GM12874 (cell line): ENCODE results near the gene GDPD4.

Source experiments
- CTCF ChIP-seq: IDR thresholded peaks from 2 replicates; pipeline ENCODE4 v1.5.1; 2011; ENCODE audit warnings: low read depth, mild to moderate bottlenecking, control low read depth, low read length, moderate library complexity; ENCODE audit not compliant: insufficient read depth

Gene GDPD4

GRCh38 chr11:77184136-77184860 is 117.2 kb downstream of the GDPD4 start:
- TF ChIP-seq CTCF = no peak

- TF ChIP-seq CTCF = no peak
Measured at GRCh38 chr11:77183431-77183984, 118.0 kb downstream of the GDPD4 start.

GRCh38 chr11:77182542-77183430 is 118.7 kb downstream of the GDPD4 start:
- TF ChIP-seq CTCF = no peak

- no peak for TF ChIP-seq CTCF
Measured at GRCh38 chr11:77181799-77182541, 119.5 kb downstream of the GDPD4 start.

- no peak for TF ChIP-seq CTCF
Measured at GRCh38 chr11:77181226-77181625, 120.3 kb downstream of the GDPD4 start.

- no peak for TF ChIP-seq CTCF
Measured at GRCh38 chr11:77180346-77180745, 121.1 kb downstream of the GDPD4 start.

- no peak for TF ChIP-seq CTCF
Measured at GRCh38 chr11:77179681-77180080, 121.8 kb downstream of the GDPD4 start.
